ENCODE data around the gene RYR3. TPM values are rescaled to one million over a fixed set of nuclear protein-coding genes. Genes with fewer than 3 reads are reported as not detected.

The RYR3 gene
- total RNA-seq, 1 donor from 2014 or later = under 0.01 TPM

DNA sequence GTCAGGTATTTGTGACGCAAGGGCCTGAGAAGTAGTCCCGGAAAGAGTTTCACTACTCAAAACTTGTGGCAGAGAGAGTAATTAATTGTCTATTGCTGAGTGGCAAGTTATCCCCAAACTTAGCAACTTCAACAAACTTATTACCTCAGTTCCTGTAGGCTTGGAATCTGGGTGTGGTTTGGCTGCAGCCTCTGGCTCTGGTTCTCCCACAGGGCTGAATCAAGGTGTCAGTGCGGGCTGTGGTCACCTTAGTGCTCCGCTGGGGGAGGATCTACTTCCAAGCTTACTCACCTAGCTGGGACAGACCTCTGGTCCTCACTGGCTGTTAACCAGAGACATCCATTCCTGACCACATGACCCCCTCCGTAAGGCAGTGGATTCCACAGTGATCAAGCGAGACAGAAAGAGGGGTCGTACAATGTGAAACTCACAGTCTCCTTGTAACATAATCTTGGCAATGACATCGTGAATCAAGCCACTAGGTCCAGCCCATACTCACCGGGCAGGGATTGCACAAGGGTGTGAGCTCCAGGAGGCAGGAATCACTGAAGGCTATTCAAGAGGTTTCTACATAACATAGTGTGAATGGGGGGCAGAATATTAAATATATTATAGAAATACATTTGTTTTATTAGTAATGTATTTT lies 138.3 kb downstream of the RYR3 start:
- no peak for DNase-seq (ENCODE audit: low read depth, low spot score)

DNA sequence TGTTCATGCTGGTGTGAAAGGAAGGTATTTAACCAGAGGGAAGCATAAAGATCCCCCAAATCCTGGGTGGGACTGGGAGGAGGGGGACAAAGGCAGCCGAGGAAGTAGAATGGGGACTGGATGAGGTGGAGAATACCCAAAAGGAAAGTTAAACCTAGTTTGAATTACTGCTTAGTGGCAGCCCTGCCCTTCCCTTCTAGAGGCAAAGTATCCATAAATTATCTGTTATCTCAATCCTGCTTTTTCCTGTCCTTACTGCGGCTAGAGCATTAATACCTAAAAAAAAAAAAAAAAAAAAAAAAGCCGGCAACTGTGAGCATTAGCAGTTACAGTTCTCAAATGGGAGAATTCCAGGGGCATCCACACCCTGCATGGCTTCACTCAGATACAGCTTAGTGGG lies 139.0 kb downstream of the RYR3 start:
- DNase-seq (ENCODE audit: low read depth, low spot score) = no peak

GRCh38 chr15:33451385-33451784 lies 140.6 kb downstream of the RYR3 start:
- no peak for DNase-seq (ENCODE audit: low read depth, low spot score)

DNA sequence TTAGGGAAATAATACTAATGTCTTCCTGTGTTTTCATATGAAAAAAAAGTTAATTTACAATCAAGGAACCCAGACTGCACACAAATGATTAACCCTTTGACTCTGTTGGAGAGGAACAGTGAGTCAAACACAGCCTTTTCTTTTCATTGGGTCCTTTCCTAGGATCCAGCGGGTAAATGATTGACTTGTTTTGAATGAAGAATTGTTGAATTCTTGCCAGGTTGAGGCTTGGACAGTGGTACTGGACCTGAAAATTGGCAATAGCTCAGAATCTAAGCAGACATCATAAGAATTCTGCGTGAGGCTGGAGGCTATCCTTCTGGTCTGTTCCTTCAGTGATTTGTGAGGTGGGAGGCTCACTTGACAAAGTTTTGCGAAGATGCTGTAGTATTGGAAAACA lies 143.0 kb downstream of the RYR3 start:
- DNase-seq (ENCODE audit: low read depth, low spot score) = no peak

GRCh38 chr15:33454346-33454745 lies 143.6 kb downstream of the RYR3 start:
- DNase-seq (ENCODE audit: low read depth, low spot score) = no peak

DNA sequence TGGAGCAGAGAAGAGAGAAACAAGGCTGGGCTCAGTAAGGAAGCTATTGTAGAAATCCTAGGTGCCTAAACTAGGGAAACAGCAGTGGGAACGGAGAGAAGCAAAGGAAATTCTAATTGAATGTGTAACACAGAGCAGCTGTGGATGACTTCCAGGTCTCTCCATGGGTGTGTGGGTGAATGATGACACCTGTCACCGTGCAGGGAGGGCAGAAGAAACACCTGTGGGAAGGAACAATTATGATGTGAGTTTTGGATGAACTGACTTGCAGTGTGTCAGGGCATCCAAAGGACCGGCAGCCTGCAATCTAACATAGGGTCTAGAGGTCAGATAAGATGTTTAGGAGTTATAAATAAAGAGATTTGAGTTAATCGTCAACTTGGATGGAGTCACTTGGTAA lies 144.2 kb downstream of the RYR3 start:
- no peak for DNase-seq (ENCODE audit: low read depth, low spot score)

GRCh38 chr15:33458421-33458820 lies 147.7 kb downstream of the RYR3 start:
- DNase-seq (ENCODE audit: low read depth, low spot score) = no peak

GRCh38 chr15:33460166-33460805 lies 149.5 kb downstream of the RYR3 start:
- DNase-seq (ENCODE audit: low read depth, low spot score) = no peak

- DNase-seq (ENCODE audit: low read depth, low spot score) = no peak
These were observed 150.9 kb downstream of the RYR3 start for GRCh38 chr15:33461671-33462070.

DNA sequence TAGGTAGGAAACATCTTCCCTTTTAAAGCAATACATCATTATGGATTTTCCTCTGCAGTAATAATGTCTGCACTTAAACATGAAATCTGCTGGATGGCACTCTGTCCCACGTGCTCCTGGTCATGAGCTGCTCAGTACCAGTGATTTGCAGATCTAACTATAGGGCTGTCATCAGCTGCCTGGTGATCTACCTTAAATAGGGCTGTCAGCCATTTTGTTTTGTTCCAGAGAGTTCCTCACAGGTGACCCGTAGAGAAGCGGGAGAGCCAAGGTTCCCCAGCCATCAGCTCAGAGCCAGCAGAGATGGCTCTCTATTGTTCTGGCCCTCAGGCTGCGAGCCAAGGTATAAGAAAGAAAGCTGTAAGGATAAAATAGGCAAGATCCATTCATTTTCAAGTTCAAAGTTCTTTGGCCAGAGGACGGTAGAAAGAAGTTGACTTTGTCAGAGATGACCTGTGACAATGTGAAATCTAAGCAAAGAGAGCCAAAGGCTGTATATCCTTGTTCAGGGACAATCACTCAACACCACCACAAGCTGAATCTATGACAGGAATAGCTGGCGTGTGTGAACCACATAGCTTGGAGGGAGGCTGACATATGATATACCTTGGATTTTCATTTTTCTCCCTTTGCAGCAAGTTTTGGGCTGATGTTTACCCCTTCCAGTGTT lies 156.5 kb downstream of the RYR3 start:
- no peak for DNase-seq (ENCODE audit: low read depth, low spot score)

DNA sequence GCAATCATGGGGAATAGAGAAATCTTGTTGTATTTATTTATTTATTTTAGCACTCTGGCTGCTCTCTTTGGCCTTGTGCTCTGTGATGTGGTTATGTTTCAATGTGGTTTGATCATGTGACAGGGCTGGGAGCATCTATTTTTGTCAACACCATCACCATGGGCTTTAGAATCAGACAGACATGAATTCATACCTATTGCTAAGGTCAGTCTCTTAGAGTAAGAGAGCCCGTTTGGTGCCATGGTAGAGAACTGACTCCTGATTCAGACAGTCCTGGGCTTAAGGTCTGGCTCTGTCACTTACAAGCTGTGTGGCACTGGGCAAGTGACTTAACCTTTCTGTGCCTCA lies 157.0 kb downstream of the RYR3 start:
- DNase-seq (ENCODE audit: low read depth, low spot score) = no peak

DNA sequence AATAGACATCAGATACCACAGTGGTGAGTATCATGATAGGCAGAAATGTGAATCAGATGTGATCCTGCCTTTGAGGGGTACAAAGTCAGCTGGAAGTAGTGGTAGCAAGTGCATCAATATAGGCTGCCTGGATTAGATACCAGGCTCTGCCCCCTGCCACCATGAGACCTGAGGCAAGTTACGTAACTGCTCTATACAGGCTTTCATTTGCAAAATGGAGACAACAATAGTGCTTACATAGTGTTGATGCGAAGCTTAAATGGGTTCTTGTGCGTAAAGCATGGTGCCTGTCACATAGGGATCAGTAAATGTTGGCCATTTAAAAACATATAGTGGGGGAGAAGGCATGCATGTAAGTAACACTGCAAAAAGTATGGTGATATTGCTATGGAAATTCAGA lies 158.0 kb downstream of the RYR3 start:
- DNase-seq (ENCODE audit: low read depth, low spot score) = no peak

GRCh38 chr15:33473005-33473404 lies 162.2 kb downstream of the RYR3 start:
- DNase-seq (ENCODE audit: low read depth, low spot score) = no peak

DNA sequence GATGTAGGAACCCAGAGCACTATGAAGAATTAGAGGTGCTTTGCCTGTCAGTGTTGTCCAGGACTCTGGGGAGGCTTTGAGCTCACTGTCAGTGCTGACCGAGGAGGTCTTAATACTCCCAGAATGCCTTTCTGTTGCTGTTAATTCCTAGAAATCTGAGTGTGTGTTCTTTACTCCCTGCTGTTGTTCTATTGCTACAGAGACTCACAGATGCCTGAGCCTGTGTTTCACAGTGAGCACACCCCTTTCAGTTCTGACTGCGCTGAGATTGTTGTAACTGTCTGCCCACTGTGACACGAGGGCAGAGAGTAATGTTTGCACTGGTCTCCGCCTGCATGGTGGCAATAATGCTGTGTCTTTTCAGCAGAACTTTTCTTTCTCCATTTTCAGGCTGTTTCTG lies 162.9 kb downstream of the RYR3 start:
- DNase-seq (ENCODE audit: low read depth, low spot score) = no peak

DNA sequence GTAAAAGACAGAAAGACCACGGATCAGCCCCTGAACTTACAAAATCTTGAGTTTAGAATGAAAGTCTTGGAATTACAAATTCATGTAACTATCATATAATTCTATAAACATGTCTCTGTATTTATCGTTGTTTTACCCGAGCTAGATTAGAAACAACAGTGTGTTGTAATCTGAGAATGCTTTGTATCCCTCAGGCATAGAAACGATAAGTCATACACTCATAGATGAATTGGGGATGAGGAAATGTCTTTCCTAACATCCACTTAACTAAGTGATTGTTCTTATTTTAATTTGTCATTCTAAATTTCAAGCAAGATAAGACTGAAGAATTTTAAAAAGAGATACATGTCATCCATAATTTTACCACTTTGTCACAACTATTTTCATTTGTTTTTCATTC lies 165.3 kb downstream of the RYR3 start:
- no peak for DNase-seq (ENCODE audit: low read depth, low spot score)

- DNase-seq (ENCODE audit: low read depth, low spot score) = no peak
These were observed 166.1 kb downstream of the RYR3 start for GRCh38 chr15:33476908-33477307.

GRCh38 chr15:33489335-33489734 lies 178.6 kb downstream of the RYR3 start:
- no peak for DNase-seq (ENCODE audit: low read depth, low spot score)

- DNase-seq (ENCODE audit: low read depth, low spot score) = no peak
These were observed 179.9 kb downstream of the RYR3 start for GRCh38 chr15:33490703-33491102.

GRCh38 chr15:33492434-33493052 lies 181.8 kb downstream of the RYR3 start:
- no peak for DNase-seq (ENCODE audit: low read depth, low spot score)

DNA sequence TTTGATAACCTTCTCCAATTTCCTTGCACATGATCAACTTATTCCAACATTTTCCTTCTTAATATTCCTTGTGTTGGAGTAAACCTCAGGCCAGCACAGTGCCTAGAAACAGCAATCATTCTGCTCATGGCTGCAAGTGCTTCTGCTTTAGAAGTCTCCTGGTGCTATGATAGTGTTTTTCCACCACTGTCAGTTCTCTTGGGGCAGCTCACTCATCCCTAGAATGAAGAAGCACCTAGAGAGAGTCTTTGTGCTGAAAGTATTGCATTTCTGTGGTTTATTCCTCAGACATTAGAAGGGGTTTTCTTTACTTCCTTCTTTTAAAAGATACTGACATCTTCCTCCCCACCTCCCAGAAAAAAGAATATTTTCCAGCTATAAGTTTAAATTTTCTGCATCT lies 183.5 kb downstream of the RYR3 start:
- no peak for DNase-seq (ENCODE audit: low read depth, low spot score)

- no peak for DNase-seq (ENCODE audit: low read depth, low spot score)
These were observed 189.8 kb downstream of the RYR3 start for GRCh38 chr15:33500432-33501195.

DNA sequence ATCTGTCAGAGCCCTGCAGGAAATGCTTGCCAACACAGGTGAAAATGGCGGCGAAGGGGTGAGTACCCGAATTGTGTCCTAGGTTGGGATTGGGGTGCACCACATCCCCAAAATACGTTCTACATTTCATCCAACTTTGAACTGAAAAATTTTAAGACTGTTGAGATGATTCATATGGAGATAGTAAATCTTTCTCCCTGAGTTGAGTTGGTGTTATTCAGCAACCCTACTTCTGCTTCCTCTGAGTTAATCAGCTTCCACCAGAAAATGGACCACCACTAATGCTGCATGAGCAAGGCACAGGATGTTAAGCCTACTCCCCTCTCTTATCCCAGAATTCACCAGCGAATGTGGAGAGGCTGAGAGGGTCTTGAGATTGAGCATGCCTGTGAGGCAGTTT lies 192.9 kb downstream of the RYR3 start:
- DNase-seq (ENCODE audit: low read depth, low spot score) = no peak
